Esophagus (tissue), 2 donors: ENCODE data around the gene OSBPL10. TPM values are rescaled to one million over a fixed set of nuclear protein-coding genes. Genes with fewer than 3 reads are reported as not detected.

Source experiments
- H3K27ac ChIP-seq, 2 donors: one replicate each; pipeline ENCODE4 v1.5.1; 2013; ENCODE audit warnings: low read depth in 2 of 2, mild to moderate bottlenecking in 2 of 2, inconsistent platforms in 1 of 2, low read length in 1 of 2, moderate library complexity in 1 of 2
- H3K27me3 ChIP-seq, 2 donors: one replicate each; pipeline ENCODE4 v1.6.1; 2013; ENCODE audit warnings: low read length in 2 of 2, control low read depth in 1 of 2, mild to moderate bottlenecking in 1 of 2; ENCODE audit not compliant: insufficient read depth in 2 of 2, control insufficient read depth in 1 of 2
- H3K36me3 ChIP-seq, 2 donors: one replicate each; pipeline ENCODE4 v1.6.1; 2013; ENCODE audit warnings: low read length in 1 of 2; ENCODE audit not compliant: control insufficient read depth in 2 of 2, insufficient read depth in 2 of 2
- H3K4me1 ChIP-seq, 2 donors: one replicate each; pipeline ENCODE4 v1.6.1; 2013; ENCODE audit warnings: low read length in 1 of 2; ENCODE audit not compliant: control insufficient read depth in 2 of 2, insufficient read depth in 2 of 2
- H3K4me3 ChIP-seq, 2 donors: one replicate each; pipeline ENCODE4 v1.5.1; 2013; ENCODE audit warnings: low read length in 2 of 2, mild to moderate bottlenecking in 2 of 2, low read depth in 1 of 2, moderate library complexity in 1 of 2
- H3K9me3 ChIP-seq, 2 donors: one replicate each; pipeline ENCODE4 v1.6.1; 2013; ENCODE audit warnings: mild to moderate bottlenecking in 2 of 2, low read depth in 1 of 2, low read length in 1 of 2, moderate library complexity in 1 of 2; ENCODE audit not compliant: control insufficient read depth in 2 of 2, insufficient read depth in 1 of 2
- WGBS, 2 donors: extraction: QIAGEN DNeasy Blood & Tissue Kit; methylation state at CpG; one replicate each; pipeline ENCODE4 v1.1.7; 2013; 5-methylcytosine and 5-hydroxymethylcytosine counted together
- polyA plus RNA-seq, 2 donors: library from polyadenylated mRNA; stranded (reverse); fragments of 200-250 nt; gene quantifications; one replicate each; pipeline ENCODE4 v1.2.3, GENCODE V29; 2013
- donor health status: healthy with polysubstance abuse.
- donor health status: Bipolar disorder and iron deficiency.

OSBPL10 gene
- polyA plus RNA-seq, 2 donors = 6.4 to 9.0 TPM

DNA sequence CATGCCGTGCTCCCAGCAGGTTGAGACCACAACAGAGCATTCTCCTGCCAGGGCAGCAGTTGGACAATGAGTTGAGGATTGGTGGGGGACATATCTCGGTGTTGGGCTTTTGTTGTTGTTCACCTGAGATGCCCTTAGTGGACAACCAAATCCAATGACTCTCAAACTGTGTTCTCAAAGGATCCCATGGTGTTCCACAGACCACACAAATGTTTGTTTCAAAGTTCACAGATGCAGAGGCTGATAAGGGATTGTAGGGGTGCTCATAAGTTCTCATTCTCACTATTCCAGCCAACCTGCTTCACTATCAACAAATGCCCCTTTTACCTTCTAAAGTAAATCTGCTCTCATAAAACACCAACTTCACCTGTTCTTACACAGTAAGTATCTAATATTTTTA lies 159.9 kb downstream of the OSBPL10 start:
- no peaks in the 10 kb centered on the region for H3K4me1 ChIP-seq
- no peak overlapping the region for H3K27ac ChIP-seq
- H3K27me3 ChIP-seq = no peaks in the 10 kb centered on the region
- no peak overlapping the region for H3K4me3 ChIP-seq
- H3K36me3 ChIP-seq = no peaks in the 10 kb centered on the region
- H3K9me3 ChIP-seq = no peaks in the 10 kb centered on the region
- 91 to 94% methylated on average over 2 of the region's 2 CpGs for WGBS, 2 donors

GRCh38 chr3:31819441-31819840 lies 161.6 kb downstream of the OSBPL10 start:
- Histone ChIP-seq H3K4me3 (no peak overlapping the region), H3K36me3 (no peaks in the 10 kb centered on the region), H3K27ac (no peak overlapping the region), H3K4me1 (no peaks in the 10 kb centered on the region), H3K9me3 (no peaks in the 10 kb centered on the region), H3K27me3 (no peaks in the 10 kb centered on the region)
- WGBS, 2 donors = 94 to 96% methylated on average over 8 of the region's 8 CpGs

- H3K27me3 ChIP-seq = no peaks in the 10 kb centered on the region
- 85% methylated on average over 10 of the region's 10 CpGs for WGBS, 2 donors
- H3K27ac ChIP-seq = no peak overlapping the region
- H3K4me1 ChIP-seq = no peaks in the 10 kb centered on the region
- H3K4me3 ChIP-seq = no peak overlapping the region
- H3K9me3 ChIP-seq = no peaks in the 10 kb centered on the region
- H3K36me3 ChIP-seq = no peaks in the 10 kb centered on the region
Measured at GRCh38 chr3:31817411-31817966, 163.6 kb downstream of the OSBPL10 start.

GRCh38 chr3:31815631-31816440 lies 165.2 kb downstream of the OSBPL10 start:
- Histone ChIP-seq H3K27ac (no peak overlapping the region), H3K36me3 (no peaks in the 10 kb centered on the region), H3K4me3 (no peak overlapping the region), H3K4me1 (no peaks in the 10 kb centered on the region), H3K27me3 (no peaks in the 10 kb centered on the region), H3K9me3 (peaks cover 0 to 2% of the 10 kb centered on the region in 2 donors)
- WGBS, 2 donors = 50 to 52% methylated on average over 11 of the region's 11 CpGs

- H3K36me3 ChIP-seq = no peaks in the 10 kb centered on the region
- peaks cover 0 to 2% of the 10 kb centered on the region in 2 donors for H3K9me3 ChIP-seq
- H3K27ac ChIP-seq = no peak overlapping the region
- H3K4me1 ChIP-seq = no peaks in the 10 kb centered on the region
- no peak overlapping the region for H3K4me3 ChIP-seq
- H3K27me3 ChIP-seq = no peaks in the 10 kb centered on the region
- 89 to 91% methylated on average over 4 to 5 of the region's 6 CpGs for WGBS, 2 donors
Measured at GRCh38 chr3:31815006-31815405, 166.1 kb downstream of the OSBPL10 start.

DNA sequence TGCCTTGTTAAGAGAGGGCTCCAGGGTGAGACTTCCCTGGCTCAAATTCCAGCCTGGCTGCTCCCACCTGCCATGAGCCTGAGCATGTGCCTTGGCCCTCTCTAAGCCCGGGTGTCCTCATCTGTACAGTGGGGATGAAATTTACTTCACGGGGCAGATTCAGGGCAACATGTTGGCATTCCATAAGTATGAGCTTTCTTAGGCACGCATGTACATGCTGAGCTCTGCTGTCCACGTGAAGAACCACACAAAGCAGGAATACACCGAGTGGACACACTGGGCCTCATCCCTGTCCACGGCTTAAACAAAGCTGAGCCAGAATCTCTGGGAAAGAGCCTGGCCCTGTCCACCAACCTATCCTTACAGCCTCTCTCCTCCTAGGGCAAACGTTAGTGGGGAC lies 167.4 kb downstream of the OSBPL10 start:
- H3K27ac ChIP-seq = no peak overlapping the region
- H3K4me3 ChIP-seq = no peak overlapping the region
- H3K9me3 ChIP-seq = peaks cover 0 to 2% of the 10 kb centered on the region in 2 donors
- H3K27me3 ChIP-seq = no peaks in the 10 kb centered on the region
- no peaks in the 10 kb centered on the region for H3K4me1 ChIP-seq
- no peaks in the 10 kb centered on the region for H3K36me3 ChIP-seq
- 80 to 86% methylated on average over 7 of the region's 7 CpGs for WGBS, 2 donors

- H3K36me3 ChIP-seq = no peaks in the 10 kb centered on the region
- no peak overlapping the region for H3K27ac ChIP-seq
- H3K4me1 ChIP-seq = no peaks in the 10 kb centered on the region
- H3K27me3 ChIP-seq = no peaks in the 10 kb centered on the region
- no peak overlapping the region for H3K4me3 ChIP-seq
- H3K9me3 ChIP-seq = peaks cover 0 to 2% of the 10 kb centered on the region in 2 donors
Measured at GRCh38 chr3:31813197-31813596, 167.9 kb downstream of the OSBPL10 start.

GRCh38 chr3:31810991-31811433 lies 170.1 kb downstream of the OSBPL10 start:
- H3K9me3 ChIP-seq = peaks cover 0 to 2% of the 10 kb centered on the region in 2 donors
- no peaks in the 10 kb centered on the region for H3K27me3 ChIP-seq
- WGBS, 2 donors = 97% methylated on average over 11 of the region's 11 CpGs
- no peaks in the 10 kb centered on the region for H3K36me3 ChIP-seq
- H3K4me3 ChIP-seq = no peak overlapping the region
- no peaks in the 10 kb centered on the region for H3K4me1 ChIP-seq
- no peak overlapping the region for H3K27ac ChIP-seq

DNA sequence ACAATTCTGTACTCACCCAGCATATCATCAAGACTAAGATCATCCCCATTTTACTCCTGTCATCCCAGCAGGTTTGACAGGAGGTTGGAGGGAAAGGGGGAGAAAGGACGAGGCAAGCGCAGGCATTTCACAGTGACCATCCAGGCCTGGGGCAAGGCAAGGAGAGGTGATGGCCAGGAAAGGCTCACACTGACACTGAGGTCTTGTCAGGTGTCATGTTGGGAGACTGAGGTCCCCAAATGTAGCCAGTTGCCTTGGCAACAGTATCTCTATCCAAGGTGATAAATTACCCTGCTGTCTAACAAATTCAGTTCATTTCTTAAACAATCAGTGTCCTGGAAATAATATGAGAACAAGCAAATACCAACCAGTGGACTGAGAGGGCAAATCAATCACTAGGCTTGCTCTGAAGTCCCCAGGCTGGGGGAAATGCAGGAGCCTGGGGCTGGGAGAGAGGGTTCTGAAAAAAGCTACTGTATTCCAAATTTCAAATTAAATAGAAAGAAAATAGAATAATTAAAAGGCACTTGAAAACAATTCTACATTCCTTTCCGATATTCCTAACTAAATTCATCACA lies 172.8 kb downstream of the OSBPL10 start:
- Histone ChIP-seq H3K4me3 (no peak overlapping the region), H3K36me3 (no peaks in the 10 kb centered on the region)

More for the DNA sequence above, 172.8 kb downstream of the OSBPL10 start:
- Histone ChIP-seq H3K9me3 (peaks cover 0 to 2% of the 10 kb centered on the region in 2 donors), H3K27me3 (no peaks in the 10 kb centered on the region), H3K27ac (no peak overlapping the region), H3K4me1 (no peaks in the 10 kb centered on the region)
- 89 to 92% methylated on average over 3 of the region's 3 CpGs for WGBS, 2 donors
